ENCODE results near the gene OXT. TPM values are rescaled to one million over a fixed set of nuclear protein-coding genes. Genes with fewer than 3 reads are reported as not detected.

OXT gene
- total and polyA plus RNA-seq, 2 of the 8 experiments (the other 6 are each of a cell fraction or from before 2014, with no cell fraction given) = not detected

GRCh38 chr20:3021777-3022176 lies 49.6 kb upstream of the OXT start:
- POLR2A ChIA-PET (ENCODE audit: partially characterized antibody) = no interaction called here
- WGBS, 2 experiments (ENCODE audit: extremely low coverage in 1 of 2, insufficient coverage in 1 of 2, insufficient read length in 1 of 2, insufficient replicate concordance in 2 of 2, low coverage in 1 of 2, low lambda C conversion rate in 2 of 2, missing lambda C conversion rate in 1 of 2) = 91% methylated on average over 5 of the region's 5 CpGs; no CpG with 5 or more reads in 1 of the 2 experiments
- TF ChIP-seq EZH2 (IDR thresholded peaks at IDR 0.05; ENCODE audit: low read depth, low read length, severe bottlenecking) (no peak), KDM5A (IDR thresholded peaks at IDR 0.05; ENCODE audit: low read length) (no peak), CEBPB (IDR thresholded peaks at IDR 0.05; ENCODE audit: low read depth, low read length) (no peak), KDM4A (IDR thresholded peaks at IDR 0.05; ENCODE audit: low read depth, low read length, severe bottlenecking) (no peak), HDAC2 (IDR thresholded peaks at IDR 0.05; ENCODE audit: borderline replicate concordance in 1 of 2, low read depth in 2 of 2, low read length in 2 of 2) (no peak), CHD1 (IDR thresholded peaks at IDR 0.05; ENCODE audit: low read depth, low read length) (no peak), POLR2A (IDR thresholded peaks at IDR 0.05; ENCODE audit: control extremely low read depth in 1 of 2, low read depth in 2 of 2, low read length in 2 of 2) (no peak), RFX5 (IDR thresholded peaks at IDR 0.05; ENCODE audit: borderline replicate concordance, low read depth, low read length) (no peak), EP300 (IDR thresholded peaks at IDR 0.05; ENCODE audit: borderline replicate concordance in 1 of 2, low read depth in 2 of 2, low read length in 2 of 2) (no peak), PHF8 (conservative IDR thresholded peaks at IDR 0.05; ENCODE audit: low read depth, low read length) (no peak), SRF (IDR thresholded peaks at IDR 0.05; ENCODE audit: low read depth, low read length) (no peak), RAD21 (IDR thresholded peaks at IDR 0.05 in 1 of 2, conservative IDR thresholded peaks at IDR 0.05 in 1 of 2; ENCODE audit: low read depth in 2 of 2, low read length in 2 of 2) (no peak), BACH1 (IDR thresholded peaks at IDR 0.05; ENCODE audit: low read length) (no peak)

More at GRCh38 chr20:3021777-3022176, 49.6 kb upstream of the OXT start:
- H2BK12ac ChIP-seq (ENCODE audit: low read depth, low read length) = no peak overlapping the region
- H3K36me3 ChIP-seq (ENCODE audit: control insufficient read depth in 2 of 4, insufficient read depth in 4 of 4, low read length in 3 of 4) = peaks cover 12 to 43% (median 38%) of the 10 kb centered on the region in 4 experiments
- H3K4me1 ChIP-seq (replicated peaks in 1 of 4; ENCODE audit: control insufficient read depth in 3 of 4, insufficient read depth in 4 of 4, low read length in 3 of 4) = no peaks in the 10 kb centered on the region
- H3K18ac ChIP-seq (ENCODE audit: extremely low read depth, low read length) = no peak overlapping the region
- no peaks in the 10 kb centered on the region for H3K23me2 ChIP-seq (ENCODE audit: low read depth, low read length)
- H4K20me1 ChIP-seq (replicated peaks in 1 of 2; ENCODE audit: control insufficient read depth in 1 of 2, insufficient read depth in 2 of 2, low read length in 2 of 2) = no peaks in the 10 kb centered on the region
- H3K23ac ChIP-seq (ENCODE audit: insufficient read length) = no peak overlapping the region
- no peak overlapping the region for H4K8ac ChIP-seq (ENCODE audit: extremely low read depth, insufficient read depth, low read length)
- no peak overlapping the region for H2AK5ac ChIP-seq (ENCODE audit: low read depth, low read length)
- no peak overlapping the region for H3K9ac ChIP-seq (replicated peaks in 1 of 4; ENCODE audit: extremely low read depth in 1 of 4, low read depth in 3 of 4, low read length in 3 of 4)
- H3K79me2 ChIP-seq (ENCODE audit: control insufficient read depth in 1 of 2, insufficient read depth in 2 of 2, low read length in 2 of 2) = no peaks in the 10 kb centered on the region
- H3K27ac ChIP-seq (ENCODE audit: low read depth, low read length) = no peak overlapping the region
- no peak overlapping the region for H2BK5ac ChIP-seq (ENCODE audit: low read depth, low read length)
- H3K14ac ChIP-seq (ENCODE audit: insufficient read length) = no peak overlapping the region
- no peak overlapping the region for H2AFZ ChIP-seq (ENCODE audit: low read length)
- no peak overlapping the region for H4K5ac ChIP-seq (ENCODE audit: insufficient read length, low read depth, low read length)
- H3K9me3 ChIP-seq (ENCODE audit: insufficient read depth in 2 of 2, low read depth in 1 of 2, low read length in 1 of 2) = peaks cover 3 to 7% of the 10 kb centered on the region in 2 experiments; a peak in 2 of 4 replicates
- H2BK20ac ChIP-seq (ENCODE audit: low read length) = no peak overlapping the region
- H3K4ac ChIP-seq (replicated peaks; ENCODE audit: insufficient read length, low read depth, low read length) = no peak overlapping the region
- H3K4me2 ChIP-seq (ENCODE audit: insufficient read depth in 1 of 2, low read depth in 2 of 2, low read length in 2 of 2) = no peak overlapping the region
- CTCF ChIA-PET (ENCODE audit: partially characterized antibody) = no interaction called here
- H3K79me1 ChIP-seq (ENCODE audit: low read depth, low read length) = no peaks in the 10 kb centered on the region
- no peak overlapping the region for H2BK15ac ChIP-seq (ENCODE audit: low read length)
- H2BK120ac ChIP-seq (replicated peaks; ENCODE audit: low read depth, low read length) = no peak overlapping the region
- no peak overlapping the region for H4K91ac ChIP-seq (replicated peaks; ENCODE audit: insufficient read length, low read length)
- no peak for DNase-seq (ENCODE audit: low read depth in 1 of 2, low spot score in 2 of 2)
- no peak for FAIRE-seq
- no peaks in the 10 kb centered on the region for H3K27me3 ChIP-seq (replicated peaks in 1 of 4; ENCODE audit: control insufficient read depth in 3 of 4, extremely low read depth in 1 of 4, insufficient read depth in 3 of 4, low read length in 3 of 4)
- H3K4me3 ChIP-seq (ENCODE audit: extremely low read depth in 1 of 4, insufficient read depth in 2 of 4, low read depth in 3 of 4, low read length in 4 of 4) = no peak overlapping the region
- no peak overlapping the region for H3K56ac ChIP-seq (replicated peaks; ENCODE audit: insufficient read length, low read depth, low read length)

All from H1 (cell line).